RWPE2 (cell line): ENCODE measurements around the gene DRAP1.
A peak's percentile ranks its signal among the peaks of the same experiment; 100 is the strongest.

Experiments used
- ATAC-seq: fragments of 200-7000 bp; cut with Tn5 transposase; 3 replicates; pipeline ENCODE4 v1.9.1; 2021; ENCODE audit warnings: low read depth
- DNase-seq: peaks from one replicate; pipeline ENCODE4 v3.0.0-alpha.2; 2020; ENCODE audit warnings: low spot score
- H3K27ac ChIP-seq: fragments of 450-650 bp; 2 replicates; pipeline ENCODE4 v1.5.1; 2017; ENCODE audit warnings: mild to moderate bottlenecking; ENCODE audit not compliant: poor library complexity, severe bottlenecking
- H3K27me3 ChIP-seq: fragments of 250-450 bp; sonication (Bioruptor Pico); 2 replicates; pipeline ENCODE4 v1.5.1; 2021; ENCODE audit warnings: mild to moderate bottlenecking, moderate library complexity; ENCODE audit not compliant: insufficient read depth, poor library complexity, severe bottlenecking
- H3K36me3 ChIP-seq: fragments of 250-450 bp; sonication (Bioruptor Pico); 2 replicates; pipeline ENCODE4 v1.5.1; 2020; ENCODE audit warnings: low read depth, mild to moderate bottlenecking, moderate library complexity
- H3K4me1 ChIP-seq: fragments of 250-450 bp; sonication (Bioruptor Pico); 2 replicates; pipeline ENCODE4 v1.5.1; 2021; ENCODE audit warnings: mild to moderate bottlenecking, moderate library complexity; ENCODE audit not compliant: insufficient read depth, poor library complexity, severe bottlenecking
- H3K4me3 ChIP-seq: fragments of 250-450 bp; sonication (Bioruptor Pico); 2 replicates; pipeline ENCODE4 v1.5.1; 2021; ENCODE audit warnings: mild to moderate bottlenecking, moderate library complexity; ENCODE audit not compliant: severe bottlenecking
- H3K9me3 ChIP-seq: fragments of 250-450 bp; sonication (Bioruptor Pico); 2 replicates; pipeline ENCODE4 v1.5.1; 2021; ENCODE audit warnings: mild to moderate bottlenecking, moderate library complexity; ENCODE audit not compliant: severe bottlenecking
- CTCF ChIP-seq: fragments of 450-650 bp; IDR thresholded peaks from one replicate; pipeline ENCODE4 v1.5.1; 2017; ENCODE audit warnings: mild to moderate bottlenecking, moderate library complexity; ENCODE audit not compliant: poor library complexity, severe bottlenecking

The DRAP1 gene

GRCh38 chr11:65965986-65966762 is 46.9 kb downstream of the DRAP1 start:
- Histone ChIP-seq H3K4me1 (peaks cover 6% of the 10 kb centered on the region), H3K36me3 (peaks cover 59% of the 10 kb centered on the region), H3K4me3 (no peak overlapping the region), H3K9me3 (no peaks in the 10 kb centered on the region), H3K27me3 (no peaks in the 10 kb centered on the region), H3K27ac (no peak overlapping the region)
- DNase-seq (no peak), ATAC-seq (no peak)
- TF ChIP-seq CTCF = no peak

- Histone ChIP-seq H3K27ac (no peak overlapping the region), H3K4me1 (peaks cover 5% of the 10 kb centered on the region), H3K36me3 (peaks cover 59% of the 10 kb centered on the region), H3K4me3 (no peak overlapping the region), H3K9me3 (no peaks in the 10 kb centered on the region), H3K27me3 (no peaks in the 10 kb centered on the region)
- no peak for TF ChIP-seq CTCF
- DNase-seq (no peak), ATAC-seq (no peak)
Observed at GRCh38 chr11:65967329-65967934, 48.2 kb downstream of the DRAP1 start.

GRCh38 chr11:65968600-65969482 is 49.6 kb downstream of the DRAP1 start:
- Histone ChIP-seq H3K36me3 (peaks cover 60% of the 10 kb centered on the region), H3K27ac (no peak overlapping the region), H3K4me3 (no peak overlapping the region), H3K27me3 (no peaks in the 10 kb centered on the region), H3K4me1 (no peaks in the 10 kb centered on the region), H3K9me3 (no peaks in the 10 kb centered on the region)
- DNase-seq (no peak), ATAC-seq (peak; percentile 16; the same call in 1 of the 3 replicates)
- TF ChIP-seq CTCF = no peak
